Neutrophil (primary cell): ENCODE data around the gene TSKU.

ENCODE experiments used
- H3K27ac ChIP-seq: fragments of 200-600 bp; sonication (generic); 2 replicates; pipeline ENCODE4 v1.5.1; 2016; ENCODE audit warnings: mild to moderate bottlenecking, moderate library complexity
- H3K27me3 ChIP-seq: fragments of 200-600 bp; sonication (generic); 2 replicates; pipeline ENCODE4 v1.6.0; 2016; ENCODE audit warnings: mild to moderate bottlenecking
- H3K36me3 ChIP-seq: fragments of 200-600 bp; sonication (generic); 2 replicates; pipeline ENCODE4 v1.5.1; 2017
- H3K4me1 ChIP-seq, 2 experiments: fragments of 200-600 bp in 1 of 2; sonication (generic) in 1 of 2; 1 replicate in 1 of 2; 2 replicates in 1 of 2; pipeline versions ENCODE4 v1.5.1 to v1.6.1; 2013 to 2016; ENCODE audit warnings: low read depth in 1 of 2, low read length in 1 of 2, mild to moderate bottlenecking in 1 of 2, moderate library complexity in 1 of 2; ENCODE audit not compliant: control insufficient read depth in 1 of 2, insufficient read depth in 1 of 2
- H3K4me3 ChIP-seq, 2 experiments: fragments of 200-600 bp in 1 of 2; sonication (generic) in 1 of 2; 1 replicate in 1 of 2; 2 replicates in 1 of 2; pipeline ENCODE4 v1.5.1; 2013 to 2016; ENCODE audit warnings: low read depth in 1 of 2, low read length in 1 of 2, mild to moderate bottlenecking in 1 of 2, moderate library complexity in 1 of 2
- H3K9me3 ChIP-seq: fragments of 200-600 bp; sonication (generic); 2 replicates; pipeline ENCODE4 v1.5.1; 2016
- CTCF ChIP-seq: fragments of 200-600 bp; sonication (generic); IDR thresholded peaks from 2 replicates; pipeline ENCODE4 v1.5.1; 2016; ENCODE audit warnings: antibody characterized with exemption

The TSKU gene

DNA sequence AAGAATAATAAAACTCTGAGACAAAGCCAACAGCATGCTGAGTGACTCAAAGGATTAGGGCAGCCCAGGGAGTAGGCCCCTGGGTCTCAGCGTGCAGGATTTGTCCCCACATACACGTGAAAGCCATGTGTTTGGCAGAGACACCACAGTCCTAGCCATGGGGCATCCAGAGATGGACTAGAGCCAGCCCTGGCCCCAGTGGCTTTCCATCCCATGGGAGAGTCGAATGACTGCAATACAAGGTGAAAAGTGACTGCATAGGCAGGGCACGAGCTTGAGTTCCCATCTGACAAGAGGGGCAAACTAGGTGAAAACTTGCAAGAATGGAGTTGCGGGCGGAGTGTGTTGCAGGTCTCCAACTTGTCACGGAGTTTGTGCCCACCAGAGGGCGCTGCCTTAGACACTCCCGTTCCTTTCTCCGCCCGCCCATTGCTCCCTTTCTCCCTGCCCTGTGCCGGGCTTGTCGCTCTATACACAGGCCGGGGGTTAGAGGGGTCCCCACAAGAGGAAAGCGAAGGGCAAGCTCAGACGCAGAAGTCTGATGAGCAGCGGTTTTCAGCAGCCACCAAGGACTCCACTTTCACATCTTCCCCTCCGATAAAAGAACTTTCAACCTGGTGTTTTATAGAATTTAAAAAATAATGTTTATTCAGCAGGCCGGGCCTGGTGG lies 24.2 kb downstream of the TSKU start:
- no peaks in the 10 kb centered on the region for H3K36me3 ChIP-seq
- peak; percentile 62 for TF ChIP-seq CTCF
- H3K27ac ChIP-seq, result no peak overlapping the region
- peaks cover 0 to 7% of the 10 kb centered on the region in 2 experiments for H3K4me1 ChIP-seq
- peaks cover 42% of the 10 kb centered on the region for H3K27me3 ChIP-seq
- H3K9me3 ChIP-seq, result no peaks in the 10 kb centered on the region
- no peak overlapping the region for H3K4me3 ChIP-seq

- Histone ChIP-seq H3K9me3 (no peaks in the 10 kb centered on the region), H3K27ac (no peak overlapping the region), H3K4me3 (no peak overlapping the region), H3K36me3 (no peaks in the 10 kb centered on the region), H3K4me1 (peaks cover 0 to 7% of the 10 kb centered on the region in 2 experiments), H3K27me3 (peaks cover 34% of the 10 kb centered on the region)
- no peak for TF ChIP-seq CTCF
Measured at GRCh38 chr11:76808171-76808570, 25.0 kb downstream of the TSKU start.

- TF ChIP-seq CTCF, result no peak
Measured at GRCh38 chr11:76808996-76809395, 25.8 kb downstream of the TSKU start.

GRCh38 chr11:76810151-76810853 lies 27.1 kb downstream of the TSKU start:
- no peak overlapping the region for H3K4me3 ChIP-seq
- no peak for TF ChIP-seq CTCF
- H3K27me3 ChIP-seq, result peaks cover 15% of the 10 kb centered on the region
- peaks cover 10% of the 10 kb centered on the region for H3K9me3 ChIP-seq
- H3K36me3 ChIP-seq, result no peaks in the 10 kb centered on the region
- peaks cover 0 to 7% of the 10 kb centered on the region in 2 experiments for H3K4me1 ChIP-seq
- no peak overlapping the region for H3K27ac ChIP-seq

More at GRCh38 chr11:76808996-76809395, 25.8 kb downstream of the TSKU start:
- H3K9me3 ChIP-seq, result peaks cover under 1% of the 10 kb centered on the region
- no peaks in the 10 kb centered on the region for H3K36me3 ChIP-seq
- no peak overlapping the region for H3K27ac ChIP-seq
- H3K27me3 ChIP-seq, result peaks cover 25% of the 10 kb centered on the region
- H3K4me1 ChIP-seq, result peaks cover 0 to 7% of the 10 kb centered on the region in 2 experiments
- H3K4me3 ChIP-seq, result no peak overlapping the region

- Histone ChIP-seq H3K36me3 (no peaks in the 10 kb centered on the region), H3K27ac (no peak overlapping the region), H3K9me3 (peaks cover 17% of the 10 kb centered on the region)
Measured at GRCh38 chr11:76811259-76811658, 28.1 kb downstream of the TSKU start.

More at GRCh38 chr11:76811259-76811658, 28.1 kb downstream of the TSKU start:
- H3K27me3 ChIP-seq, result peaks cover 5% of the 10 kb centered on the region
- peaks cover 0 to 7% of the 10 kb centered on the region in 2 experiments for H3K4me1 ChIP-seq
- H3K4me3 ChIP-seq, result no peak overlapping the region
- TF ChIP-seq CTCF, result no peak
